HG02840 (cell line): ENCODE results near the gene HSPA6.
"Not testable (repeated sequence)": the region's sequence is repeated elsewhere in the genome, so short reads cannot be mapped to it uniquely, and the experiment has no call there.

ENCODE experiments used
- ATAC-seq: cut with Tn5 transposase; IDR thresholded peaks from one replicate; pipeline ENCODE4 v1.9.1; 2021; ENCODE audit warnings: mild to moderate bottlenecking, moderate library complexity, moderate number of reproducible peaks; ENCODE audit not compliant: unreplicated experiment, low FRiP score

Gene HSPA6

DNA sequence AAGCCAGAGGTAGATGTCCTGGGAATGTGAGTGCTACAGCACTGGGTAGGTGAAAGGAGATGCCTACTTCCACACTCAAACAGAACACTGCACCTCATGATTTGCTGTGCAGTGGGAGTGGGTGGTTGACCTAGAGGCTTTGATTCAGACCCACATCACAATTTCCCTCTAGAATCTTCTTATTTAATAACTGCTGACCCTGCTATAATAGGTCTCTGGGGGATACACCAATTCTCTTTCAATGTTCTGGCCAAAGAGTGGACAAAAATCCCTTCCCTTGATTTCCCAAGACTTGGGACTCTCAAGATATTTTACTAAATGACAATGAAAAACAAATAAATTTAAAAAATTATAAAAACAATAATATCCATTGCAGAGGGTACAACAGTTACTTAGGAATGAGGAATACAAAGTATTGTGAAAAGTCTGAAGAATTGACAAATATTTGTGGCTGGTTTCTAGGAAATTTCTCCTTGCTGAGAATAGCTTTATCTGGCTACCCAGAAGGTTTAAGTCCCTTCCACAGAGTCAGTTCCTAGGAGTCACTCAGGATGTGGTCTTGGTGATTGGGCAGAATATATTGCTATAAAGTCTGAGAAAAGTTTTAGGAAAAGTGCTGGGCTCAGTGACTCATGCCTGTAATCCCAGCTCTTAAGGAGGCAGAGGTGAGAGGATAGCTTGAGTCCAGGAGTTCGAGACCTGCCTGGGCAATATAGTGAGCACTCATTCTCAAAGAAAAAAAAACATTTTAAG lies 21.5 kb upstream of the HSPA6 start:
- no peak for ATAC-seq

DNA sequence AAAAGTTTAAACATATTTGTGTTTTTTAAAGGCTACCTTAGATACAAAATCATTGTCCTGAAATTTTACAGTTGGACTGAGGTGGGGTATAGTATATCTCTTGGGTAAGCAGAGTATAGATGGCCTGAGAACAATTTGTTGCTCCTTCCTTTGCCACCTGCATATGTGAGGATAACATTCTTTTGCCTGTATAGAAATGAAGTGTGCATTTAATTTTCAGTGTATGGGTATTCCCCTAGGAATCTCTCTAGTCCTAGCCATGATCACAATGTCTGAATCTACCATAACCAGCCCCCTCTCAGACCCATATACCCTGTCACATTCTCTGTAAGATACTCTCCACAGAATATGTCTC lies 21.0 kb upstream of the HSPA6 start:
- ATAC-seq: no peak

DNA sequence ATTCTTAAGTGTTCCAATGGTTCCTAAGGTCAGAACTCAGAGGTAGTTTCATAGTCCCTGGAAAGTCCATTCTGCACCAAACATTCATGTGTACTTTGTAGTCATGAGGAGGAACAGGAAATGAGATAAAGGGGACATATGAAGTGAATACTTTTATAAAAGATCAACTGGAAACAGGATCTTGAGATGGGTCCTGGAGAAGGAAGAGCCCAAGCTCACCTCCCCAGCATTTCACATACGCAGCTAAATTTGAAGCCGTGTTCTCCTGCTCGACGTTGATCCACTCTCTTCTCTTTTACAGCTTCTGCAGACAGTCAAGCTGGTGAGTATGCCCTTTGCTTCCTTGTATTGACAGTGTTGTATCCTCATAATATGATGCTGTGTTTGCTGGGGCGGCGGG lies 18.7 kb upstream of the HSPA6 start:
- no peak for ATAC-seq

DNA sequence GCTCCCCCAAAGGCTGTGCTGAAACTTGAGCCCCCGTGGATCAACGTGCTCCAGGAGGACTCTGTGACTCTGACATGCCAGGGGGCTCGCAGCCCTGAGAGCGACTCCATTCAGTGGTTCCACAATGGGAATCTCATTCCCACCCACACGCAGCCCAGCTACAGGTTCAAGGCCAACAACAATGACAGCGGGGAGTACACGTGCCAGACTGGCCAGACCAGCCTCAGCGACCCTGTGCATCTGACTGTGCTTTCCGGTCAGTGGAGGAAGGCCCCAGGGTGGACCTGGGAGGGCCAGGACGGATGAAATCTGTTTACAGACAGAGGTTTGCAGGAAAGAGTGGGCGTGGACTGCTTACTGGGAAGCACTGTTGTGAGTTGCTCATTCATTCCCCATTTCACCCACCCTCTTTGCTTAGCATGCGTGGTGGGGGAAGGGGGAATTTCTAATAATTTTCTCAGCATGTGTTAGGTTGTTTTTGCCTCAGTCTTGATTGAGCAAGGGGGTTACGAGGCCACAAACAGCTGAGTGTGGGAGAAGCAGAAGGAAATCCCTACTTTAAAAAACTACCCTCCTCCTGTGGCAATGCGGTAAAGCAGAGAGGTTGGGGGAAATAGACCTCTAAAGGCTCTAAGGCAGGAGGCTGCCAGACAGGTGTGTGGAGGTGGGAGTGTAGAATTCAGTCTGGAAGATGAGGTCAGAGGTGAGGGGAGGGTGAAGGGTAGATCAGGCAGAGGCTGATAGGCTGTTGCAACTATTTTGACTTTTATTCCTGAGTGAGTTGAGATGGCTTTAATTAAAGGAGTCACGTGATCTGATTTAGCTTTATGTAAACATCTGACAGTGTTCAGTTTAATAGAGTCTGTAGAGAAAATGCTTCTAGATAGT lies 17.8 kb upstream of the HSPA6 start:
- ATAC-seq: no peak

DNA sequence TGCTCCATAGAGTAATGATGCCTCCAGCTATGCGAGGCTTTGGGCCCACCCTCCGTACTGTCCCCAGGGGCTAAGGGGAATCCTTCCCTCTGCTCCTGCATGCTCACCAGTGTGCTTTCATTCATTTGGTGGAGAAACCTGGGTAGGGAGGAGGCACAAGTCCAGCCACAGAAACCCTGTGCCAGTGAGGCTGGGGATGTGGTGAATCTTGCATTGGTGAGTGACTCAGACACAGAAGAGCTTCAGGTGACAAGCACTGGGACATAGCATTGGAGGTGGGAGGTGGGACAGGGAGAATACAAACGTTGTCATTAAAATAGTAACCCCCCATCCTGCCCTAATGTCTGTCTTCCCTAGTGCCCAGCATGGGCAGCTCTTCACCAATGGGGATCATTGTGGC lies 13.9 kb upstream of the HSPA6 start:
- no peak for ATAC-seq

DNA sequence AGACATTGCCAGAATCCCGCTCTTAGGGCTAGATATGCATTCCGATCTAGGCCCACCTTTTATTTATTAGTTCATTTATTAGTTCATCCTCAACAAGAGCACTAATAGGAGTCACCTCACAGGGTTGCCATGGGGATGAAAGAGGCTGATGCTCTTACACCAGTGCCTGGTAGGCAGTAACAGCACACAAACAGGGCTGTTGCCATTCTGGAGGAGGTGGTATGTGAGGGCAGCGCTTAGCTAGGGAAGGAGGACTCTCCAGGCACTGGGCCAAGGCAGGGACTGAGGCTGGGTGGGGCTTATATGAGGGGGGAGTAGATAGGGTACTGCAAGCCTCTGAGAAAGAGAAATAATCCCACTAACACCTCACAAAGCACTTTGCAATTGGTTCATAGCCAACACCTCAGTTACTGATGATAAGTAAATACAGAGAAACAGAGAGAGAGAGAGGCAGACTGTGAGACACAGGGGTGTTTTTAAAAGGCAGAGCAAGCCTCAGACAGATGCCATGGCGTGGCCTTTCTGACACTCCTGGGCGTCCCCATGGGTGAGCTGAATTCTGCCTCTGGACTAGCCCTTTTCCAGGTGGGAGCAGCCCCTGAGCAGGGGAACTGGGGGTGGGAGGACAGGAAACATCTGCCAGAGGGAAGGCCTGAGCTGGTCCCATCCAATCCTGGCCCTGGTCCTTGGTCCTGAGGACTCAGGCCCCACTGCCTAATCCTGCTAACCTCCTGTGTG lies 13.2 kb upstream of the HSPA6 start:
- ATAC-seq: no peak

DNA sequence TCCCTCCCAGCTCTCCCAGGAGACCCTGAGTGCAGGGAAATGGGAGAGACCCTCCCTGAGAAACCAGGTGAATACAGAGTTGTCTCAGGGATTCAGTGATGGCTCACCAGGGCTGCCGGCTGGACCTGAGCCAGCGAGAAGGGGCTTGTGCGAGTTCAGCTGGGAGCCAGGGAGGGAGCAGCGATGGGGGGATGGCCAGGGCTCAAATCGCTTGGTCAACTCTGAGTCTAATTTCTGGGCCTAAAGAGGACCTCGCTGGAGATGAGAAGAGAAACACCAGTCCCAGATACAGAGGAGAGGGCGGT lies 12.6 kb upstream of the HSPA6 start:
- no peak for ATAC-seq

DNA sequence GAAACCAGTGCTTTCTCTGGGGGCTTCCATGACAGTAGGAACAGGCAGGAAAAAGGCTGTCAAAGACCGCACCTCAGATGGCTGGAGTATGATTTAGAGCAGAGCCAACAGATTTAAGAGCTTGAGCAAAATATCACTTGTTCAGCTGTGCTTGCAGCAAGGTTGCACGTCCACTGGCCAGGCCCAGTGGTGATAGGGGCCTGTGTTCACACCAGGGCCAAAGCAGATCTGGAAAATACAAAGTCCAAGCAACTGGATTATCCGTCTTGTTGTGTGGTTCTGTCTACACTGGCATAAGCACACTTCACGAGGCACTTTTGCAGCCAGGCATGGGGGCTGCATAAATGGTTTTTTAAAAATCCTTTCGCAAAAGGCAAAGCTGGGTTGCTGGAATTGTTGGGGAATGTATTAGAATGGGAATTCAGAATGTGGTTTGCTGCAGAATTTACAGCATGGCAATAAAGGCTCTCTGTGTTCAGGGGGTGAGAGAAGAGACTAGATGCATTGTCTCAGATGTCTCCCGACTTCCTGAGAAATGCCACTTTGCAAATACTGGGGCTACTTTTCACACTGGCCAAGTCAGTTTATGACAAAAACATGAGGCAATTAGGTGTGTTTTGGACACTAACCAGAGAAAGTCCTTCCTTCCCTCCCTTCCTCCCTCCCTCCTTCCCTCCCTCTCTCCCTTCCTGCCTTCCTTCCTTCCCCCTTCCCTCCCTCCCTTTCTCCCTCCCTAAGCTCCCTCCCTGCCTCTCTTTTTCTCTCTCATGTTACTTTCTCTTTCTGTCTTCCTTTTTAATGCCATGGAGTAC lies 11.5 kb upstream of the HSPA6 start:
- not testable (repeated sequence) for ATAC-seq

DNA sequence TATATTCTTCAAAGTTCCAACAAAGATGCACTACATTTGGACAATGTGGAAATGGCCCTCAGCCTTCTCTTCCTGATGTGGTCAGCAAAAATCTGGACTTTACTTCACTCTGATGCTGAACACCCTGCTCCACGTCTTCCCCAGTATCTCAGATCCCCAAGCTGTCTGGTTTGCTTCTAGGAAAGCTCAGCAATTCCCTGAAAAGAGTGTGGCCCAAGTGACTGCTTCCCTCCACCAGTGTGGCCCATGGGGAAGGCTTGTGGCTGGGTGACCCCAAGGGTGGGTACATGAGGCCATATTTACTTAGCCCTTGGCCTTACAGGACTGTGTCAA lies 10.9 kb upstream of the HSPA6 start:
- not testable (repeated sequence) for ATAC-seq

DNA sequence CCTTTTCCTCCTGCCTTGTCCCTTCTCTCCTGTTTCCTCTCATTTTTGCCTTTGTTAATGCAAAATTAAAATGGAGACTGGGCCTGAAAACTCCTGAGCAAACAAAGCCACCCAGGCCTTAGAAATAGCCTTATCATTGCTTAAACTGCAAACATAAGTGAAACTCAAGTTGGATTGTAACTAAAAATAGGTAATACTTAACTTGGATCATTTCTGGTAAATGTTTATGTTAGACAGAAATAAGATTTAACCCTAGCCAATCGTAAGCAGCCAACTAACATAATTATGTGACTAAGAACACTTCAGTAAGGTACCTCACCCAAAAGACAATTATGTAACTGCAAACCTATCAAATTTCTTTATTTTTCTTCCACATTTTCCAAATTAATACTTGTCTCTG lies 10.4 kb upstream of the HSPA6 start:
- not testable (repeated sequence) for ATAC-seq

DNA sequence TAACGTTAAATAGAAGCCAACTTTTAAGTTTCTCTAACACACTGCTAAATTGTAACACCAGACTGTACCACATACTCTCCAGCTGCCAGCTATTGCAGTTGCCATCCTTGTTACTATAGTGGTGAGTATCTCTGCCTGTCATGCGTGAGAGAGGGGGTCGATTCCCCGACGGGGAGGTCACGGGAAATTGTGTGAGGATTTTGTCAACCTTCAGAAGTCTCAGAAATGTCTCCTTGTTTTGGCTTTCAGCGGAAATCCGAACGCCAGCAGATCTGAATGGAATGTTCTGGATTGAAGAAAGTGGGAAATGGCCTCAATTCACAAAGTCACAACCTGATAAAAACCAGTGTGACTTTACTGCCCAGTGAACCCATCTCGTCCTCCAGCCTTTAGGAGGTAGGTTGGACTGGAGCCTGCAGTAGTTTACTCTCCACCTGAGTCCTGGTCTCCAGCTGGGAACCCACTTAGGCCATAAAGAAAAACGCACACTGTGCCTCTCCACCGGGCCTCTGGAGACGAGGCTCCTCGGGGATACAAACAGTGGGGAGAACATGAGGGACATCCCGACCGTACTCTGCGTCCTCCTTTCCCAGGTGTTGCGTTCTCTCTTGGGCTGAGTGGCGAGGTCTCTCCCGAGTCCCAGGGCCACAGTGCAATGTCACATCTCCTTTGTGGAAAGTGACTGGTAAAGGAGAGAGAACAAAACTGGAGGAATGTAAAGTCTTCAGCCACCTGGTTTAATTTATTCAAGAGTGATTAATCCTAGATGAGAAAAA lies 1.1 kb upstream of the HSPA6 start:
- ATAC-seq: not testable (repeated sequence)

DNA sequence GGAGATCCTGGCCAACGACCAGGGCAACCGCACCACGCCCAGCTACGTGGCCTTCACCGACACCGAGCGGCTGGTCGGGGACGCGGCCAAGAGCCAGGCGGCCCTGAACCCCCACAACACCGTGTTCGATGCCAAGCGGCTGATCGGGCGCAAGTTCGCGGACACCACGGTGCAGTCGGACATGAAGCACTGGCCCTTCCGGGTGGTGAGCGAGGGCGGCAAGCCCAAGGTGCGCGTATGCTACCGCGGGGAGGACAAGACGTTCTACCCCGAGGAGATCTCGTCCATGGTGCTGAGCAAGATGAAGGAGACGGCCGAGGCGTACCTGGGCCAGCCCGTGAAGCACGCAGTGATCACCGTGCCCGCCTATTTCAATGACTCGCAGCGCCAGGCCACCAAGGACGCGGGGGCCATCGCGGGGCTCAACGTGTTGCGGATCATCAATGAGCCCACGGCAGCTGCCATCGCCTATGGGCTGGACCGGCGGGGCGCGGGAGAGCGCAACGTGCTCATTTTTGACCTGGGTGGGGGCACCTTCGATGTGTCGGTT lies 477 bp downstream of the HSPA6 start:
- ATAC-seq: not testable (repeated sequence)

DNA sequence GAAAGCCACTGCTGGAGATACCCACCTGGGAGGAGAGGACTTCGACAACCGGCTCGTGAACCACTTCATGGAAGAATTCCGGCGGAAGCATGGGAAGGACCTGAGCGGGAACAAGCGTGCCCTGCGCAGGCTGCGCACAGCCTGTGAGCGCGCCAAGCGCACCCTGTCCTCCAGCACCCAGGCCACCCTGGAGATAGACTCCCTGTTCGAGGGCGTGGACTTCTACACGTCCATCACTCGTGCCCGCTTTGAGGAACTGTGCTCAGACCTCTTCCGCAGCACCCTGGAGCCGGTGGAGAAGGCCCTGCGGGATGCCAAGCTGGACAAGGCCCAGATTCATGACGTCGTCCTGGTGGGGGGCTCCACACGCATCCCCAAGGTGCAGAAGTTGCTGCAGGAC lies 981 bp downstream of the HSPA6 start:
- not testable (repeated sequence) for ATAC-seq

DNA sequence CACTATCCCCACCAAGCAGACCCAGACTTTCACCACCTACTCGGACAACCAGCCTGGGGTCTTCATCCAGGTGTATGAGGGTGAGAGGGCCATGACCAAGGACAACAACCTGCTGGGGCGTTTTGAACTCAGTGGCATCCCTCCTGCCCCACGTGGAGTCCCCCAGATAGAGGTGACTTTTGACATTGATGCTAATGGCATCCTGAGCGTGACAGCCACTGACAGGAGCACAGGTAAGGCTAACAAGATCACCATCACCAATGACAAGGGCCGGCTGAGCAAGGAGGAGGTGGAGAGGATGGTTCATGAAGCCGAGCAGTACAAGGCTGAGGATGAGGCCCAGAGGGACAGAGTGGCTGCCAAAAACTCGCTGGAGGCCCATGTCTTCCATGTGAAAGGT lies 1.6 kb downstream of the HSPA6 start:
- ATAC-seq: not testable (repeated sequence)

DNA sequence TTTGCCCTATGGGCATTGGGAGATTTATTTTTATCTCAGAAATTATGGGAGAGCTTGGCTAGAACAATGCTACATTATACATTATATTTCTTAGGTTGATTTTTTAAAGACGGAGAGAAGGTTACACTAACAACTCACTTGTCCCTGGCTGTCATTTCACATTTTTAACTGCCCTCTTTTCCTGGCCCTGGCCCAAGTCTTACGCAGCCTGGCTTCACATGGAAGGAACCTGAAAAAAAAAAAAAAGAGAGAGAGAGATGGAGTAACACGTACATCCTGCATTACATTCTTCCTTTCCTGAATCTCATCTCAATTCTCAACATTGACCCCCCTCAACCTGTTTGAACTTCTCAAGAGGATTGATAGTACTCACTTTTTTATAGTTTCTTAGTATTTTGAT lies 4.2 kb downstream of the HSPA6 start:
- not testable (repeated sequence) for ATAC-seq

DNA sequence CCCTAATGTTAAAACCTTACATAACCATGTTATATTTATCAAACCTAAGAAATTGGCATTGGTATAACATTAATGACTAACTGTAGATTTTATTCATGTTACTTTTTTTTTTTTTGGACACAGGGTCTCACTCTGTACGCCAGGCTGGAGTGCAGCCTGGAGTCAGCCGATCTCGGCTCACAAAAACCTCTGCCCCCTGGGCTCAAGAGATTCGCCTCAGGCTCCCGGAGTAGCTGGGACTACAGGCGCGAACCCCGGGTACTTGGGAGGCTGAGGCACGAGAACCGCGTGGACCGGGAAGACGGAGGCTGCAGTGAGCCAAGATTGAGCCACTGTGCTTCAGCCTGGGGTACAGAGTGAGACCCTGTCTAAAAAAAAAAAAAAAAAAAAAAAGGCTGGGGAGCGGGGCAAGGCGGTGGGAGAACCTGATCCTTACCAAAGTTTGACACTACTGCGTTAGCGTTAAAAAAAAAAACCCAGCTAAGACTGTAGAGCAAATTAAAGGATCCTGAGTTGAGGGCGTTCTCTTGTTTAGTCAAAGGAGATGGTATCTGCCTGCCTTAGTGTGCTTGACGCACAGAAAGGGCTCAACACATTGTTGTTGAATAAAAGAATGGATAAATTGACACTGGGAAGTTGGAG lies 5.2 kb downstream of the HSPA6 start:
- not testable (repeated sequence) for ATAC-seq

DNA sequence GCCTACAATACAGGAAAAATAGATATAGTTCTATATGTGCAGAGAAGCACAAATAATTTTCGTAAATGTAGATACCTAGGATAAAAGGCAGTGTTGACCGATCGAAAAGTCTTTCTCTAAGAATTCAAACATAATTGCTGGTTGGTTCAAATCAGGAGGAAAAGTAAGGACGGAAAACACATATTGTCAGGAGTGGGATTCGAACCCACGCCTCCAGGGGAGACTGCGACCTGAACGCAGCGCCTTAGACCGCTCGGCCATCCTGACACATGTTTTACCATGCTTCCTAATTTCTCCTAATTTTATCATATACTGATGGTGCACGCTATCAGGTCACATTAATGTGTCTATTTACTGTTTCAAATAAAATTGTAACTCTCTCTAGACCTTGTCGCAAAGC lies 5.8 kb downstream of the HSPA6 start:
- ATAC-seq: peak; percentile 40

DNA sequence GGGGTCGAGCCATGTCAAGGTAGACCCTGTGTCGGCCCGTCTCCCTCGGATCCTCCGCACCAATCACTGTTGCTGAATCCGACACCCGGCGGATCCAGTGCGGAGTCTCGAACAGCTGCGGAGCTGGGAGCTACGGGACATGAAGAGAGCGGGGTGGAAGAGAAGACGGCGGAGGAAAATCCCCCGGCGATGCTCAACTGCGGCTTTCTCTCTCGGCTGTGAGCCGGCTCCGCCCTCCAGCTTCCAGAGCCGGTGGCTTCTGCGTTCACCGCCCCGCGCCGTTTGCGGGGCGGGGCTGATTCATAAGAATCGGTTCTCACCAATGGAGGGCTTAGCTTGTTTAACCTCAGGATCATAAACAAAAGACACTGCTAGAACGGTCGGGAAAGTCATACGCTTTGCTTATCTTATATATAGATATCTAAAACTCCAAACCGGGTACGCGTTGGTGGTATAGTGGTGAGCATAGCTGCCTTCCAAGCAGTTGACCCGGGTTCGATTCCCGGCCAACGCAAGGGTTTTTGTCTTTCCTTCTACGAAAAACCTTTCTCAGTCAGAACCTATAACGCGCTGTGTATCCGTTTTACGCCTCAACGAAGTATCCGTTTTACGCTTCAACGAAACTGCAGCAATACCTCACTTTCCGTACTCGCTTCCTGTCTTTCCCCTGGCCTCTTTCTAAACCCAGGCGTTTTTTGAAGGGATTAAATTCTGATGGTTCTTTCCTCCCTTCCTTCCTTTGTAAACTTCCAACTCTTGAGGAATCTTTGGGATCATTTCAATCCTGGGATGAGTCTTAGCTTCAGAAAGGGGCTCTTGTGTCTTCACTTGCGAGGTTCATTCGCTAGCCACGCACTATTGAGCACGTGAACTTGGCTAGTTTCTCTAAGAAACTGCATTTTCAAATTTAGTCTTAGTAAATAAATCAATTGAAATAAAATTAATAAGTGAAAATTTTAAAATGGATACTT lies 6.6 kb downstream of the HSPA6 start:
- ATAC-seq: peak; percentile 66
